Measurements from ENCODE around the gene SMIM11.

GRCh38 chr21:34362136-34362444 is 13.2 kb upstream of the SMIM11 start:
- TF ChIP-seq SRF (IDR thresholded peaks at IDR 0.05; ENCODE audit: low read depth, low read length) (no peak), POLR2A (IDR thresholded peaks at IDR 0.05; ENCODE audit: control extremely low read depth in 1 of 2, low read depth in 2 of 2, low read length in 2 of 2) (no peak), JUN (IDR thresholded peaks at IDR 0.05; ENCODE audit: low read depth, low read length) (no peak), POLR2AphosphoS5 (IDR thresholded peaks at IDR 0.05; ENCODE audit: low read depth, low read length) (no peak), RAD21 (IDR thresholded peaks at IDR 0.05 in 1 of 2, conservative IDR thresholded peaks at IDR 0.05 in 1 of 2; ENCODE audit: low read depth in 2 of 2, low read length in 2 of 2) (no peak)

Measured in H1 (cell line).